Karpas-422 (cell line): ENCODE data around the gene PGF. TPM values are rescaled to one million over a fixed set of nuclear protein-coding genes. Genes with fewer than 3 reads are reported as not detected.

Experiments used
- DNase-seq: peaks from one replicate; pipeline ENCODE4 v3.0.0-alpha.2; 2015
- H2AFZ ChIP-seq: fragments of 200-600 bp; sonication (generic); 2 replicates; pipeline ENCODE4 v1.6.1; 2014; ENCODE audit warnings: antibody characterized with exemption, low read length, mixed read lengths
- H3K27ac ChIP-seq: fragments of 200-600 bp; sonication (generic); 2 replicates; pipeline ENCODE4 v1.5.1; 2014; ENCODE audit warnings: mild to moderate bottlenecking, low read length, moderate library complexity
- H3K27me3 ChIP-seq: fragments of 200-600 bp; sonication (generic); 2 replicates; pipeline ENCODE4 v1.6.1; 2014; ENCODE audit warnings: low read length, mixed read lengths
- H3K36me3 ChIP-seq: fragments of 200-600 bp; sonication (generic); 2 replicates; pipeline ENCODE4 v1.6.1; 2014; ENCODE audit warnings: low read length, mixed read lengths; ENCODE audit not compliant: insufficient read depth
- H3K4me1 ChIP-seq: fragments of 200-600 bp; sonication (generic); 2 replicates; pipeline ENCODE4 v1.6.1; 2014; ENCODE audit warnings: mild to moderate bottlenecking, low read length, mixed read lengths
- H3K4me2 ChIP-seq: fragments of 200-600 bp; sonication (generic); 2 replicates; pipeline ENCODE4 v1.6.1; 2014; ENCODE audit warnings: low read length, low read depth, mild to moderate bottlenecking; ENCODE audit not compliant: poor library complexity, severe bottlenecking
- H3K4me3 ChIP-seq: fragments of 200-600 bp; sonication (generic); 2 replicates; pipeline ENCODE4 v1.5.1; 2014; ENCODE audit warnings: mild to moderate bottlenecking, antibody characterized with exemption, low read length, mixed read lengths
- H3K79me2 ChIP-seq: fragments of 200-600 bp; sonication (generic); 2 replicates; pipeline ENCODE4 v1.6.1; 2014; ENCODE audit warnings: mild to moderate bottlenecking, low read length, mixed read lengths
- H3K9ac ChIP-seq: fragments of 200-600 bp; sonication (generic); 2 replicates; pipeline ENCODE4 v1.6.0; 2014; ENCODE audit warnings: low read length
- H3K9me2 ChIP-seq: fragments of 200-600 bp; sonication (generic), shearing (Covaris generic); replicated peaks from 2 replicates; pipeline ENCODE4 v1.6.0; 2014; ENCODE audit warnings: mild to moderate bottlenecking, low read length, moderate library complexity; ENCODE audit not compliant: insufficient read depth
- H3K9me3 ChIP-seq: fragments of 300-700, 200-600 bp; sonication (generic); 2 replicates; pipeline ENCODE4 v1.6.1; 2014; ENCODE audit warnings: low read length, mixed read lengths
- H4K20me1 ChIP-seq: fragments of 200-600 bp; sonication (generic); 2 replicates; pipeline ENCODE4 v1.6.1; 2014; ENCODE audit warnings: mild to moderate bottlenecking, antibody characterized with exemption, low read length, low read depth; ENCODE audit not compliant: insufficient read depth
- total RNA-seq: library from RNA; depleted of rRNA; stranded (reverse); fragments of >200 nt; shearing (Covaris generic); gene quantifications from 2 replicates; pipeline ENCODE4 v1.2.3, GENCODE V29; 2014; ENCODE audit warnings: low replicate concordance

PGF gene
- total RNA-seq, 1 experiment from 2014 or later: 3.5 TPM

GRCh38 chr14:74906925-74907521 lies 48.4 kb downstream of the PGF start:
- peak; percentile 70 for DNase-seq
- H3K27me3 ChIP-seq: no peaks in the 10 kb centered on the region
- H3K4me2 ChIP-seq: no peak overlapping the region
- no peaks in the 10 kb centered on the region for H3K9me2 ChIP-seq
- H3K9ac ChIP-seq: no peak overlapping the region
- peaks cover 48% of the 10 kb centered on the region for H3K4me1 ChIP-seq
- no peaks in the 10 kb centered on the region for H3K9me3 ChIP-seq
- H3K36me3 ChIP-seq: peaks cover 30% of the 10 kb centered on the region
- H4K20me1 ChIP-seq: no peaks in the 10 kb centered on the region
- no peak overlapping the region for H3K27ac ChIP-seq
- no peaks in the 10 kb centered on the region for H3K79me2 ChIP-seq
- no peak overlapping the region for H3K4me3 ChIP-seq
- no peak overlapping the region for H2AFZ ChIP-seq

GRCh38 chr14:74905595-74906142 lies 49.7 kb downstream of the PGF start:
- Histone ChIP-seq H3K4me1 (peaks cover 60% of the 10 kb centered on the region), H3K27ac (peak overlapping the region; percentile 90), H3K9ac (0 out of 2 replicates have a peak overlapping the region, but pooled peaks have one; percentile 5), H4K20me1 (no peaks in the 10 kb centered on the region), H3K4me2 (no peak overlapping the region), H3K4me3 (no peak overlapping the region), H3K9me2 (no peaks in the 10 kb centered on the region), H3K79me2 (no peaks in the 10 kb centered on the region), H3K36me3 (peaks cover 44% of the 10 kb centered on the region), H2AFZ (no peak overlapping the region), H3K27me3 (no peaks in the 10 kb centered on the region), H3K9me3 (no peaks in the 10 kb centered on the region)
- DNase-seq: peak; percentile 93

DNA sequence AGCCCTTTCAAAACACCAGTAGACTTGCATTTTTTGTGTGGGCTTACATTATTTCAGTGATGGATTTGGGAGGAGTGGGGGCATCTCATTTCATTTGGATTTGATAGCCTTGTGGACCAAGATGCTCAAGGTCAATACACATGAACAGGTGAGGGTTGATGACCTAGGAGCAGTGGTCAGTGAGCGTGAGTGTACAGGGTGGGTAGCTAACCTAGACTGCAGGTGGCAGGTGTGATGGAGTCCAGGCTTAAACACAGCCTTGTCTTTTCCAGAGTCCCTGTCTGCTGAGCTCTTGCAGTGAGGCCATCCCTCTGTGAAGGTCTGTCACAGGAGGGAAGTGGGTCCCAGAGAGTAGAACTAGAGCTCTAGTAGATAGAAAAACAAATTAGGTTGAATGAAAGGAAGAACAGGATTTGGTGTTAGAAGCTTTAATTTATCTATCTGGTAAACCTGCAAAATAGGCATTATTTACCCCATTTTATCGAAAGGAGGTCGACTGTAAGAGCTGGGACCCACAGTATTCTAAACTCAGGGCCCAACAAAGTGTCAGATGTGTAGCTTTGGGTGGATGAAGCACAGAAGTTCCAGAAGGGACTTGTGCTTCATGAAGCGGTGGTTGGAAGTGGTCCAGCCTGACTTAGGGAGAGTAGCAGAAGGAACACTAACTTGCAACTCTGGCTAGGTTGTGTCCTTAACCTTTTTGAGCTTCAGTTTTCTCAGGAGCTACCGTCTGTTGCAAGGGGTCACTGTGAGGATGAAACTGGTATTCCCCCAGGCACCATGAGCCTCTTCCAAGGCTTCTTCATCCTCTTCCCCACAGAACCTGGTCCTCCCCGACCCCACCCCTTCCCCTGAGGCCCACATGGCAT lies 50.5 kb downstream of the PGF start:
- Histone ChIP-seq H3K27ac (peak overlapping the region; percentile 90), H3K4me1 (peaks cover 60% of the 10 kb centered on the region), H3K36me3 (peaks cover 52% of the 10 kb centered on the region)

GRCh38 chr14:74902941-74903705 lies 52.3 kb downstream of the PGF start:
- Histone ChIP-seq H3K4me1 (peaks cover 60% of the 10 kb centered on the region), H3K27me3 (no peaks in the 10 kb centered on the region), H3K9me2 (no peaks in the 10 kb centered on the region), H3K9ac (peak overlapping the region; percentile 69), H3K4me2 (peak overlapping the region; percentile 85), H3K4me3 (peak overlapping the region; percentile 61; the same call in 1 of the 2 replicates), H3K27ac (peak overlapping the region; percentile 90), H3K9me3 (no peaks in the 10 kb centered on the region), H3K79me2 (no peaks in the 10 kb centered on the region), H4K20me1 (no peaks in the 10 kb centered on the region), H2AFZ (no peak overlapping the region), H3K36me3 (peaks cover 68% of the 10 kb centered on the region)
- peak; percentile 70 for DNase-seq

More for the DNA sequence above, 50.5 kb downstream of the PGF start:
- Histone ChIP-seq H3K9ac (peak overlapping the region; percentile 56; the same call in 1 of the 2 replicates), H3K4me3 (no peak overlapping the region), H3K27me3 (no peaks in the 10 kb centered on the region), H3K4me2 (peak overlapping the region; percentile 85), H2AFZ (no peak overlapping the region), H3K79me2 (no peaks in the 10 kb centered on the region), H3K9me2 (no peaks in the 10 kb centered on the region), H3K9me3 (no peaks in the 10 kb centered on the region), H4K20me1 (no peaks in the 10 kb centered on the region)
- no peak for DNase-seq

DNA sequence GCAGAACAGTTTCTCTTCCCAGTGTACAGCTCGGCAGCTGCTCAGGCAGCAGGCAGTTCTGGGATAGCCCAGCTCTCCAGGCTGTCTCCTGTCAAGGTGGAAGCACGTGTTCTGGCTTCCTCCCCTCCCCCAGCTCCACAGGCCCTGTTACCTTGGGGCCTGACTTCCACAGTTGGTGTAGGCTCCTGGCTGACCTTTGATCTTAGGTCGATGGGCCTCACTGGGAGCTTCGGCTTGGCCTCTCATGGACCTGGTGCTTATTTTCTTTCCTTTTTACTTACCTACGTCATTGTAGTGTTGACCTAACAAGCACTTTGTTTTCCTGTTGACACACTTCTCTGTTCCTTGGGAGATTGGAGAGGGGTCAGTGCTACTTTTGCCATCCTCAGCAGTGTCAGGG lies 56.7 kb downstream of the PGF start:
- H3K36me3 ChIP-seq: peaks cover 85% of the 10 kb centered on the region
- no peak overlapping the region for H3K4me3 ChIP-seq
- H3K9ac ChIP-seq: no peak overlapping the region
- H3K27me3 ChIP-seq: no peaks in the 10 kb centered on the region
- peaks cover 31% of the 10 kb centered on the region for H3K4me1 ChIP-seq
- H3K27ac ChIP-seq: no peak overlapping the region
- H2AFZ ChIP-seq: no peak overlapping the region
- peaks cover 9% of the 10 kb centered on the region for H3K79me2 ChIP-seq
- H3K9me2 ChIP-seq: no peaks in the 10 kb centered on the region
- H4K20me1 ChIP-seq: no peaks in the 10 kb centered on the region
- H3K4me2 ChIP-seq: no peak overlapping the region
- no peak for DNase-seq
- H3K9me3 ChIP-seq: no peaks in the 10 kb centered on the region

- Histone ChIP-seq H3K27me3 (no peaks in the 10 kb centered on the region), H3K9me2 (no peaks in the 10 kb centered on the region), H3K9ac (no peak overlapping the region), H2AFZ (no peak overlapping the region), H3K9me3 (no peaks in the 10 kb centered on the region), H3K27ac (no peak overlapping the region), H3K4me3 (no peak overlapping the region), H3K4me1 (peaks cover 31% of the 10 kb centered on the region), H3K79me2 (peaks cover 9% of the 10 kb centered on the region), H3K4me2 (no peak overlapping the region), H4K20me1 (no peaks in the 10 kb centered on the region), H3K36me3 (peaks cover 89% of the 10 kb centered on the region)
- DNase-seq: no peak
Measured at GRCh38 chr14:74898083-74898482, 57.3 kb downstream of the PGF start.

- no peaks in the 10 kb centered on the region for H3K9me2 ChIP-seq
- H3K79me2 ChIP-seq: peaks cover 9% of the 10 kb centered on the region
- no peak overlapping the region for H3K4me3 ChIP-seq
- H2AFZ ChIP-seq: no peak overlapping the region
- no peak overlapping the region for H3K4me2 ChIP-seq
- H3K4me1 ChIP-seq: peaks cover 31% of the 10 kb centered on the region
- H4K20me1 ChIP-seq: no peaks in the 10 kb centered on the region
- no peak for DNase-seq
- H3K9me3 ChIP-seq: no peaks in the 10 kb centered on the region
- no peak overlapping the region for H3K27ac ChIP-seq
- H3K36me3 ChIP-seq: peaks cover 91% of the 10 kb centered on the region
- H3K27me3 ChIP-seq: no peaks in the 10 kb centered on the region
- no peak overlapping the region for H3K9ac ChIP-seq
Measured at GRCh38 chr14:74897642-74898041, 57.8 kb downstream of the PGF start.
